ENCODE data around the gene PSMC3.
A peak's percentile ranks its signal among the peaks of the same experiment; 100 is the strongest.

Gene PSMC3

GRCh38 chr11:47406896-47407745 is 19.1 kb downstream of the PSMC3 start:
- Histone ChIP-seq H3K4me1 (ENCODE audit: control insufficient read depth, insufficient read depth, low read length, poor library complexity, severe bottlenecking) (peaks cover 17% of the 10 kb centered on the region), H3K27ac (ENCODE audit: insufficient read depth, low read length, poor library complexity, severe bottlenecking) (peak overlapping the region; percentile 82), H3K36me3 (ENCODE audit: control insufficient read depth, insufficient read depth, low read length) (no peaks in the 10 kb centered on the region), H3K4me3 (ENCODE audit: insufficient read depth, low read depth, low read length, poor library complexity, severe bottlenecking) (peak overlapping the region; percentile 89), H3K27me3 (replicated peaks; ENCODE audit: control insufficient read depth, insufficient read depth, low read length, poor library complexity, severe bottlenecking) (no peaks in the 10 kb centered on the region), H3K9me3 (ENCODE audit: control insufficient read depth, low read length) (no peaks in the 10 kb centered on the region)
- DNase-seq: no peak

- no peak overlapping the region for H3K4me3 ChIP-seq (ENCODE audit: insufficient read depth, low read depth, low read length, poor library complexity, severe bottlenecking)
- no peaks in the 10 kb centered on the region for H3K36me3 ChIP-seq (ENCODE audit: control insufficient read depth, insufficient read depth, low read length)
- H3K4me1 ChIP-seq (ENCODE audit: control insufficient read depth, insufficient read depth, low read length, poor library complexity, severe bottlenecking): peaks cover 25% of the 10 kb centered on the region
- no peak overlapping the region for H3K27ac ChIP-seq (ENCODE audit: insufficient read depth, low read length, poor library complexity, severe bottlenecking)
- H3K9me3 ChIP-seq (ENCODE audit: control insufficient read depth, low read length): no peaks in the 10 kb centered on the region
- H3K27me3 ChIP-seq (replicated peaks; ENCODE audit: control insufficient read depth, insufficient read depth, low read length, poor library complexity, severe bottlenecking): no peaks in the 10 kb centered on the region
- no peak for DNase-seq
Observed at GRCh38 chr11:47403571-47403970, 22.7 kb downstream of the PSMC3 start.

- DNase-seq: no peak
- Histone ChIP-seq H3K4me1 (ENCODE audit: control insufficient read depth, insufficient read depth, low read length, poor library complexity, severe bottlenecking) (peaks cover 25% of the 10 kb centered on the region), H3K27me3 (replicated peaks; ENCODE audit: control insufficient read depth, insufficient read depth, low read length, poor library complexity, severe bottlenecking) (no peaks in the 10 kb centered on the region), H3K36me3 (ENCODE audit: control insufficient read depth, insufficient read depth, low read length) (no peaks in the 10 kb centered on the region), H3K9me3 (ENCODE audit: control insufficient read depth, low read length) (no peaks in the 10 kb centered on the region), H3K27ac (ENCODE audit: insufficient read depth, low read length, poor library complexity, severe bottlenecking) (no peak overlapping the region), H3K4me3 (ENCODE audit: insufficient read depth, low read depth, low read length, poor library complexity, severe bottlenecking) (no peak overlapping the region)
Observed at GRCh38 chr11:47403135-47403534, 23.1 kb downstream of the PSMC3 start.

- no peak overlapping the region for H3K27ac ChIP-seq (ENCODE audit: insufficient read depth, low read length, poor library complexity, severe bottlenecking)
- no peaks in the 10 kb centered on the region for H3K36me3 ChIP-seq (ENCODE audit: control insufficient read depth, insufficient read depth, low read length)
- no peaks in the 10 kb centered on the region for H3K9me3 ChIP-seq (ENCODE audit: control insufficient read depth, low read length)
- no peak overlapping the region for H3K4me3 ChIP-seq (ENCODE audit: insufficient read depth, low read depth, low read length, poor library complexity, severe bottlenecking)
- DNase-seq: no peak
- no peaks in the 10 kb centered on the region for H3K27me3 ChIP-seq (replicated peaks; ENCODE audit: control insufficient read depth, insufficient read depth, low read length, poor library complexity, severe bottlenecking)
- peaks cover 20% of the 10 kb centered on the region for H3K4me1 ChIP-seq (ENCODE audit: control insufficient read depth, insufficient read depth, low read length, poor library complexity, severe bottlenecking)
Observed at GRCh38 chr11:47400768-47401279, 25.4 kb downstream of the PSMC3 start.

- H3K4me1 ChIP-seq (ENCODE audit: control insufficient read depth, insufficient read depth, low read length, poor library complexity, severe bottlenecking): peaks cover 27% of the 10 kb centered on the region
- DNase-seq: peak; percentile 15 to 33 (median 24)
Observed at GRCh38 chr11:47399860-47400767, 26.1 kb downstream of the PSMC3 start.

GRCh38 chr11:47398551-47398950 is 27.7 kb downstream of the PSMC3 start:
- no peaks in the 10 kb centered on the region for H3K27me3 ChIP-seq (replicated peaks; ENCODE audit: control insufficient read depth, insufficient read depth, low read length, poor library complexity, severe bottlenecking)
- DNase-seq: no peak
- no peak overlapping the region for H3K4me3 ChIP-seq (ENCODE audit: insufficient read depth, low read depth, low read length, poor library complexity, severe bottlenecking)
- peak overlapping the region; percentile 18 for H3K27ac ChIP-seq (ENCODE audit: insufficient read depth, low read length, poor library complexity, severe bottlenecking)
- H3K9me3 ChIP-seq (ENCODE audit: control insufficient read depth, low read length): no peaks in the 10 kb centered on the region
- peaks cover 43% of the 10 kb centered on the region for H3K4me1 ChIP-seq (ENCODE audit: control insufficient read depth, insufficient read depth, low read length, poor library complexity, severe bottlenecking)
- H3K36me3 ChIP-seq (ENCODE audit: control insufficient read depth, insufficient read depth, low read length): no peaks in the 10 kb centered on the region

More at GRCh38 chr11:47399860-47400767, 26.1 kb downstream of the PSMC3 start:
- Histone ChIP-seq H3K9me3 (ENCODE audit: control insufficient read depth, low read length) (no peaks in the 10 kb centered on the region), H3K36me3 (ENCODE audit: control insufficient read depth, insufficient read depth, low read length) (no peaks in the 10 kb centered on the region), H3K4me3 (ENCODE audit: insufficient read depth, low read depth, low read length, poor library complexity, severe bottlenecking) (peak overlapping the region; percentile 60), H3K27ac (ENCODE audit: insufficient read depth, low read length, poor library complexity, severe bottlenecking) (peak overlapping the region; percentile 63), H3K27me3 (replicated peaks; ENCODE audit: control insufficient read depth, insufficient read depth, low read length, poor library complexity, severe bottlenecking) (no peaks in the 10 kb centered on the region)

- Histone ChIP-seq H3K9me3 (ENCODE audit: control insufficient read depth, low read length) (no peaks in the 10 kb centered on the region), H3K27ac (ENCODE audit: insufficient read depth, low read length, poor library complexity, severe bottlenecking) (peak overlapping the region; percentile 18), H3K27me3 (replicated peaks; ENCODE audit: control insufficient read depth, insufficient read depth, low read length, poor library complexity, severe bottlenecking) (no peaks in the 10 kb centered on the region), H3K4me3 (ENCODE audit: insufficient read depth, low read depth, low read length, poor library complexity, severe bottlenecking) (no peak overlapping the region), H3K4me1 (ENCODE audit: control insufficient read depth, insufficient read depth, low read length, poor library complexity, severe bottlenecking) (peaks cover 46% of the 10 kb centered on the region), H3K36me3 (ENCODE audit: control insufficient read depth, insufficient read depth, low read length) (no peaks in the 10 kb centered on the region)
- no peak for DNase-seq
Observed at GRCh38 chr11:47398011-47398410, 28.2 kb downstream of the PSMC3 start.

GRCh38 chr11:47396049-47396320 is 30.3 kb downstream of the PSMC3 start:
- no peaks in the 10 kb centered on the region for H3K27me3 ChIP-seq (replicated peaks; ENCODE audit: control insufficient read depth, insufficient read depth, low read length, poor library complexity, severe bottlenecking)
- H3K36me3 ChIP-seq (ENCODE audit: control insufficient read depth, insufficient read depth, low read length): no peaks in the 10 kb centered on the region
- H3K4me3 ChIP-seq (ENCODE audit: insufficient read depth, low read depth, low read length, poor library complexity, severe bottlenecking): no peak overlapping the region
- H3K27ac ChIP-seq (ENCODE audit: insufficient read depth, low read length, poor library complexity, severe bottlenecking): no peak overlapping the region
- DNase-seq: no peak
- H3K9me3 ChIP-seq (ENCODE audit: control insufficient read depth, low read length): no peaks in the 10 kb centered on the region
- peaks cover 48% of the 10 kb centered on the region for H3K4me1 ChIP-seq (ENCODE audit: control insufficient read depth, insufficient read depth, low read length, poor library complexity, severe bottlenecking)

GRCh38 chr11:47395223-47396048 is 30.8 kb downstream of the PSMC3 start:
- peak overlapping the region; percentile 18 for H3K4me3 ChIP-seq (ENCODE audit: insufficient read depth, low read depth, low read length, poor library complexity, severe bottlenecking)

More at GRCh38 chr11:47395223-47396048, 30.8 kb downstream of the PSMC3 start:
- no peaks in the 10 kb centered on the region for H3K36me3 ChIP-seq (ENCODE audit: control insufficient read depth, insufficient read depth, low read length)
- no peaks in the 10 kb centered on the region for H3K27me3 ChIP-seq (replicated peaks; ENCODE audit: control insufficient read depth, insufficient read depth, low read length, poor library complexity, severe bottlenecking)
- H3K4me1 ChIP-seq (ENCODE audit: control insufficient read depth, insufficient read depth, low read length, poor library complexity, severe bottlenecking): peaks cover 43% of the 10 kb centered on the region
- H3K9me3 ChIP-seq (ENCODE audit: control insufficient read depth, low read length): no peaks in the 10 kb centered on the region
- DNase-seq: no peak
- H3K27ac ChIP-seq (ENCODE audit: insufficient read depth, low read length, poor library complexity, severe bottlenecking): peak overlapping the region; percentile 73
